Heart left ventricle (tissue), 13 donors: ENCODE data around the gene GSG1L2.

Source experiments
- CTCF ChIP-seq, 12 donors: fragments of 200-600 bp; sonication (generic) in 4 of 12; IDR thresholded peaks; one replicate each; pipeline versions ENCODE4 v1.5.0 to v1.8.0; 2018 to 2022; ENCODE audit warnings: antibody characterized with exemption in 12 of 12, mild to moderate bottlenecking in 5 of 12
- POLR2A ChIP-seq, 2 donors: fragments of 450-650 bp; IDR thresholded peaks; one replicate each; pipeline ENCODE4 v1.6.1; 2017; ENCODE audit warnings: antibody characterized with exemption in 2 of 2, mild to moderate bottlenecking in 2 of 2, moderate library complexity in 2 of 2
- donor health status: ischemic (EF 13 %, LVEDD 7.1; RV severe dilation, severe dysfunction).
- donor health status: DM: no; HTN: yes; CAD: no.
- donor health status: DM: no; HTN: no; CAD: no.
- donor health status: ischemic (EF 25% LVEDD 6.9; RV normal size, moderate dysfunction).
- donor health status: ischemic (EF 25% LVEDD 5.7; RV mildly dilated, moderate dysfunction).
- donor health status: ischemic (EF 35%, LVEDD 5.7; RV mildly dilated, moderate dysfunction).
- donor health status: nonischemic (EF 11% LVEDD 7.7; RV severe dilation, severe dysfunction).
- donor health status: DM: yes; HTN: yes; CAD: no.
- donor health status: PGD.
- donor health status: ischemic (EF 29% LVEDD 5.4; RV normal size, mild dysfunction).
- donor health status: nonischemic (EF 23%, LVEDD 6.1; RV moderate dilation, normal function).

DNA sequence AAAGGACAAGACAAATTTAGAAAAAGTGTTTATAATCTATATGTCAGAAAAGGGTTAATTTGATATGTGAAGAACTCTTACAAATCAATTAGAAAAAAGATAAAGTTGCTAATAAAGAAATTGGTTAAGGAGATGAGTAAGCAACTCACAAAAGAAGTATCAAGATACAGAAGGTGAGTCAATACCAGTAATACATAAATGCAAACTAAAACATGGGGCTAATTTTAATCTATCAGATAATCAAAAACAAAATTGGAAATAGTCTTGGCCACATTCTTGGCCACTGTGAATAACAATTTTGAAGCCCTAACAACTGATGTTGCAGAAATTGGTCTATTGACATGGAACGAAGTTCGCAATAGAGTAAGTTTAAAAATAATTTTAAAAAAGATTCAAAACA, 37.3 kb downstream of the GSG1L2 start:
- TF ChIP-seq CTCF (IDR thresholded peaks at IDR 0.05) (no peak), POLR2A (IDR thresholded peaks at IDR 0.05) (no peak)
